Smooth muscle cell (in vitro differentiated cells): ENCODE data around the gene PAQR9. TPM values are rescaled to one million over a fixed set of nuclear protein-coding genes. Genes with fewer than 3 reads are reported as not detected.
A peak's percentile ranks its signal among the peaks of the same experiment; 100 is the strongest.

Experiments used
- DNase-seq: peaks from one replicate; lab custom pipeline; 2025; ENCODE audit not compliant: unreplicated experiment; lab: John Stamatoyannopoulos, UW
- H2AFZ ChIP-seq: fragments of 200-600 bp; sonication (generic); 2 replicates; pipeline ENCODE4 v1.6.0; 2016; ENCODE audit warnings: antibody characterized with exemption, low read depth, mild to moderate bottlenecking
- H3F3A ChIP-seq: fragments of 200-600 bp; sonication (generic); 2 replicates; pipeline ENCODE4 v1.6.0; 2017; ENCODE audit warnings: antibody characterized with exemption, low read depth
- H3K27ac ChIP-seq: fragments of 200-600 bp; sonication (generic); 2 replicates; pipeline ENCODE4 v1.5.1; 2016; ENCODE audit warnings: low read depth, mild to moderate bottlenecking
- H3K27me3 ChIP-seq: fragments of 200-600 bp; sonication (generic); 2 replicates; pipeline ENCODE4 v1.6.1; 2016; ENCODE audit warnings: low read depth, mild to moderate bottlenecking
- H3K36me3 ChIP-seq: fragments of 200-600 bp; sonication (generic); 2 replicates; pipeline ENCODE4 v1.5.1; 2016; ENCODE audit warnings: low read depth
- H3K4me1 ChIP-seq: fragments of 200-600 bp; sonication (generic); 2 replicates; pipeline ENCODE4 v1.5.1; 2016; ENCODE audit warnings: low read depth
- H3K4me2 ChIP-seq: fragments of 200-600 bp; sonication (generic); 2 replicates; pipeline ENCODE4 v1.6.0; 2016; ENCODE audit warnings: mild to moderate bottlenecking
- H3K4me3 ChIP-seq: fragments of 200-600 bp; sonication (generic); 2 replicates; pipeline ENCODE4 v1.5.1; 2016; ENCODE audit warnings: mild to moderate bottlenecking
- H3K79me2 ChIP-seq: fragments of 200-600 bp; sonication (generic); 2 replicates; pipeline ENCODE4 v1.6.0; 2016; ENCODE audit warnings: low read depth, mild to moderate bottlenecking
- H3K9ac ChIP-seq: fragments of 200-600 bp; sonication (generic); 2 replicates; pipeline ENCODE4 v1.6.0; 2016; ENCODE audit warnings: low read depth
- H3K9me3 ChIP-seq: fragments of 200-600 bp; sonication (generic); replicated peaks from 2 replicates; pipeline ENCODE4 v1.5.1; 2016; ENCODE audit warnings: low read depth
- H4K20me1 ChIP-seq: fragments of 200-600 bp; sonication (generic); 2 replicates; pipeline ENCODE4 v1.6.0; 2016; ENCODE audit warnings: low read depth
- CTCF ChIP-seq: fragments of 200-600 bp; sonication (generic); IDR thresholded peaks from 2 replicates; pipeline ENCODE4 v1.5.1; 2017; ENCODE audit warnings: borderline replicate concordance, mild to moderate bottlenecking, antibody characterized with exemption; ENCODE audit not compliant: insufficient read depth, poor library complexity, severe bottlenecking
- WGBS: methylation state at CpG from one replicate; pipeline ENCODE4 v1.1.7; 2016; ENCODE audit warnings: low lambda C conversion rate; 5-methylcytosine and 5-hydroxymethylcytosine counted together
- polyA plus RNA-seq: library from polyadenylated mRNA; unstranded; fragments of >200 nt; fragmentation: Nextera tagmentation; extraction: Ambion mirVana; gene quantifications from 2 replicates; pipeline ENCODE4 v1.2.1, GENCODE V29; 2016
- total RNA-seq: library from RNA; depleted of rRNA; stranded (reverse); fragments of >200 nt; gene quantifications from 2 replicates; pipeline ENCODE4 v1.2.3, GENCODE V29; 2014

Gene PAQR9
- total and polyA plus RNA-seq, 2 experiments from 2014 or later, result 0.13 to 1.0 TPM

GRCh38 chr3:143004823-143005222, 41.3 kb upstream of the PAQR9 start:
- Histone ChIP-seq H3K79me2 (peaks cover 83% of the 10 kb centered on the region), H3K27ac (no peak overlapping the region), H3K4me2 (no peak overlapping the region), H3K36me3 (no peaks in the 10 kb centered on the region), H2AFZ (no peak overlapping the region), H3K4me1 (peaks cover 12% of the 10 kb centered on the region), H3K9me3 (no peaks in the 10 kb centered on the region), H3F3A (peaks cover 6% of the 10 kb centered on the region), H4K20me1 (peaks cover 71% of the 10 kb centered on the region), H3K27me3 (no peaks in the 10 kb centered on the region), H3K9ac (no peak overlapping the region), H3K4me3 (no peak overlapping the region)
- no peak for TF ChIP-seq CTCF
- DNase-seq, result no peak
- 90% methylated on average over 2 of the region's 2 CpGs for WGBS

- peak overlapping the region; percentile 90 for H3K4me2 ChIP-seq
- 6% methylated on average over 9 of the region's 9 CpGs for WGBS
- H3K27ac ChIP-seq, result peak overlapping the region; percentile 95
- H3K9ac ChIP-seq, result peak overlapping the region; percentile 94
- H3K4me3 ChIP-seq, result peak overlapping the region; percentile 80
- no peaks in the 10 kb centered on the region for H3K27me3 ChIP-seq
- no peak for TF ChIP-seq CTCF
- no peak overlapping the region for H2AFZ ChIP-seq
- H3K36me3 ChIP-seq, result no peaks in the 10 kb centered on the region
- H3K9me3 ChIP-seq, result no peaks in the 10 kb centered on the region
- peaks cover 50% of the 10 kb centered on the region for H4K20me1 ChIP-seq
- no peak for DNase-seq
- peaks cover 6% of the 10 kb centered on the region for H3F3A ChIP-seq
- peaks cover 12% of the 10 kb centered on the region for H3K4me1 ChIP-seq
- H3K79me2 ChIP-seq, result peaks cover 62% of the 10 kb centered on the region
Measured at GRCh38 chr3:143002727-143003126, 39.3 kb upstream of the PAQR9 start.

- no peak for TF ChIP-seq CTCF
- H3K9ac ChIP-seq, result peak overlapping the region; percentile 94
- peak overlapping the region; percentile 90 for H3K4me2 ChIP-seq
- peak overlapping the region; percentile 80 for H3K4me3 ChIP-seq
- WGBS, result under 1% methylated on average over 19 of the region's 19 CpGs
- H4K20me1 ChIP-seq, result peaks cover 45% of the 10 kb centered on the region
- no peaks in the 10 kb centered on the region for H3K9me3 ChIP-seq
- H3K79me2 ChIP-seq, result peaks cover 57% of the 10 kb centered on the region
- H3F3A ChIP-seq, result peaks cover 6% of the 10 kb centered on the region
- no peak for DNase-seq
- no peaks in the 10 kb centered on the region for H3K27me3 ChIP-seq
- H3K4me1 ChIP-seq, result peaks cover 12% of the 10 kb centered on the region
- H3K27ac ChIP-seq, result peak overlapping the region; percentile 95
- H3K36me3 ChIP-seq, result no peaks in the 10 kb centered on the region
- H2AFZ ChIP-seq, result peak overlapping the region; percentile 86
Measured at GRCh38 chr3:143002083-143002712, 38.7 kb upstream of the PAQR9 start.
